ENCODE results near the gene RNF126. TPM values are rescaled to one million over a fixed set of nuclear protein-coding genes. Genes with fewer than 3 reads are reported as not detected.

RNF126 gene
- polyA plus RNA-seq, 1 donor from 2014 or later: 33.7 TPM

DNA sequence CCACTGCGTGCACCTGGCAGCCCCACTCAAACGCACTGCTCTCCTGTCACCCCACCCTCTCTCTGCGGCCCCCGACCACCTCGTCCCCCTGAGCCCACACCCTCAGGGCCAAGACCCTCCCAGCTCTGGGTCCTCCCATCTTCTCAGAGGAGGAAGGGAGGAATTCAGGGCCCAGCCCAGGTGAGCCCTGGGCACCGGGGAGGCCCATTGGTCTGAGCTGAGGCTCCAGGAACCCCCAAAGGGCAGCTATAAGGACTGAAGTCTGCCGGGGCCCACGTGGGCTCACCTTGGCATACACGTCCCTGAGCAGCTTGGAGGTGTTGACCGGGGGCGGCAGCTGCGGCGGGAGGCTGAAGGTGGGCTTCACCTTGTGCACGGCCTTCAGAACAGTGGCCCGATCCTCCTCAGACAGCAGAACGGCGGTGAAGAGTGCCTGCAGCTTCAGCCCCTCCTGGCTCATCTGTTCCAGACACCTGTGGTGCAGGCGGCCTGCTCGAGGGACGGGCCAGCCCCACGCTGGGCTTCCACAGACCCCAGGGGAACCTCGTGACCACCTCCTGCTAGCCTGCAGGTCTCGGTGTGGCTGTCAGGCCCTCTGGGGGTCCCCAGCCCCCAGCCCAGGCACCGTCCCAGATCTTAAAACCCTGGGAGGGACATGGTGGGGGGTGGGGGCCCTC lies 38.4 kb downstream of the RNF126 start:
- no peaks in the 10 kb centered on the region for H3K27me3 ChIP-seq (ENCODE audit: insufficient read depth, low read depth, low read length)
- H3K36me3 ChIP-seq (ENCODE audit: insufficient read depth, low read length): no peaks in the 10 kb centered on the region
- TF ChIP-seq POLR2AphosphoS5 (IDR thresholded peaks at IDR 0.05) (no peak), MXI1 (conservative IDR thresholded peaks at IDR 0.05; ENCODE audit: poor library complexity, severe bottlenecking) (no peak), SMC3 (conservative IDR thresholded peaks at IDR 0.05; ENCODE audit: poor library complexity) (no peak), EZH2 (IDR thresholded peaks at IDR 0.05; ENCODE audit: borderline replicate concordance, insufficient read depth, low read length, poor library complexity, severe bottlenecking) (no peak), TAF1 (IDR thresholded peaks at IDR 0.05; ENCODE audit: low read depth) (no peak), EP300 (conservative IDR thresholded peaks at IDR 0.05; ENCODE audit: poor library complexity, severe bottlenecking) (no peak), RAD21 (conservative IDR thresholded peaks at IDR 0.05) (no peak)
- TF ChIP-seq, protein P1, sequence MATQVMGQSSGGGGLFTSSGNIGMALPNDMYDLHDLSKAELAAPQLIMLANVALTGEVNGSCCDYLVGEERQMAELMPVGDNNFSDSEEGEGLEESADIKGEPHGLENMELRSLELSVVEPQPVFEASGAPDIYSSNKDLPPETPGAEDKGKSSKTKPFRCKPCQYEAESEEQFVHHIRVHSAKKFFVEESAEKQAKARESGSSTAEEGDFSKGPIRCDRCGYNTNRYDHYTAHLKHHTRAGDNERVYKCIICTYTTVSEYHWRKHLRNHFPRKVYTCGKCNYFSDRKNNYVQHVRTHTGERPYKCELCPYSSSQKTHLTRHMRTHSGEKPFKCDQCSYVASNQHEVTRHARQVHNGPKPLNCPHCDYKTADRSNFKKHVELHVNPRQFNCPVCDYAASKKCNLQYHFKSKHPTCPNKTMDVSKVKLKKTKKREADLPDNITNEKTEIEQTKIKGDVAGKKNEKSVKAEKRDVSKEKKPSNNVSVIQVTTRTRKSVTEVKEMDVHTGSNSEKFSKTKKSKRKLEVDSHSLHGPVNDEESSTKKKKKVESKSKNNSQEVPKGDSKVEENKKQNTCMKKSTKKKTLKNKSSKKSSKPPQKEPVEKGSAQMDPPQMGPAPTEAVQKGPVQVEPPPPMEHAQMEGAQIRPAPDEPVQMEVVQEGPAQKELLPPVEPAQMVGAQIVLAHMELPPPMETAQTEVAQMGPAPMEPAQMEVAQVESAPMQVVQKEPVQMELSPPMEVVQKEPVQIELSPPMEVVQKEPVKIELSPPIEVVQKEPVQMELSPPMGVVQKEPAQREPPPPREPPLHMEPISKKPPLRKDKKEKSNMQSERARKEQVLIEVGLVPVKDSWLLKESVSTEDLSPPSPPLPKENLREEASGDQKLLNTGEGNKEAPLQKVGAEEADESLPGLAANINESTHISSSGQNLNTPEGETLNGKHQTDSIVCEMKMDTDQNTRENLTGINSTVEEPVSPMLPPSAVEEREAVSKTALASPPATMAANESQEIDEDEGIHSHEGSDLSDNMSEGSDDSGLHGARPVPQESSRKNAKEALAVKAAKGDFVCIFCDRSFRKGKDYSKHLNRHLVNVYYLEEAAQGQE (IDR thresholded peaks at IDR 0.05; ENCODE audit: borderline replicate concordance): no peak
- TF ChIP-seq, protein P2, sequence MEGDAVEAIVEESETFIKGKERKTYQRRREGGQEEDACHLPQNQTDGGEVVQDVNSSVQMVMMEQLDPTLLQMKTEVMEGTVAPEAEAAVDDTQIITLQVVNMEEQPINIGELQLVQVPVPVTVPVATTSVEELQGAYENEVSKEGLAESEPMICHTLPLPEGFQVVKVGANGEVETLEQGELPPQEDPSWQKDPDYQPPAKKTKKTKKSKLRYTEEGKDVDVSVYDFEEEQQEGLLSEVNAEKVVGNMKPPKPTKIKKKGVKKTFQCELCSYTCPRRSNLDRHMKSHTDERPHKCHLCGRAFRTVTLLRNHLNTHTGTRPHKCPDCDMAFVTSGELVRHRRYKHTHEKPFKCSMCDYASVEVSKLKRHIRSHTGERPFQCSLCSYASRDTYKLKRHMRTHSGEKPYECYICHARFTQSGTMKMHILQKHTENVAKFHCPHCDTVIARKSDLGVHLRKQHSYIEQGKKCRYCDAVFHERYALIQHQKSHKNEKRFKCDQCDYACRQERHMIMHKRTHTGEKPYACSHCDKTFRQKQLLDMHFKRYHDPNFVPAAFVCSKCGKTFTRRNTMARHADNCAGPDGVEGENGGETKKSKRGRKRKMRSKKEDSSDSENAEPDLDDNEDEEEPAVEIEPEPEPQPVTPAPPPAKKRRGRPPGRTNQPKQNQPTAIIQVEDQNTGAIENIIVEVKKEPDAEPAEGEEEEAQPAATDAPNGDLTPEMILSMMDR (IDR thresholded peaks at IDR 0.05; ENCODE audit: poor library complexity, severe bottlenecking): no peak
- H3K4me2 ChIP-seq (ENCODE audit: low read length): no peak overlapping the region
- H3K9me3 ChIP-seq (ENCODE audit: low read length): no peaks in the 10 kb centered on the region
- no peak overlapping the region for H2AFZ ChIP-seq (ENCODE audit: low read depth, low read length)
- no peak overlapping the region for H3K4me3 ChIP-seq (ENCODE audit: low read length)
- no peaks in the 10 kb centered on the region for H3K79me2 ChIP-seq (replicated peaks; ENCODE audit: insufficient read depth, low read length)
- H3K27ac ChIP-seq (ENCODE audit: low read length): no peak overlapping the region
- no peaks in the 10 kb centered on the region for H4K20me1 ChIP-seq (ENCODE audit: insufficient read depth)
- H3K9ac ChIP-seq (ENCODE audit: low read length): no peak overlapping the region
- H3F3A ChIP-seq (ENCODE audit: insufficient read depth, low read length, poor library complexity, severe bottlenecking): no peaks in the 10 kb centered on the region
- no peaks in the 10 kb centered on the region for H3K9me2 ChIP-seq (ENCODE audit: insufficient read depth, low read length)

DNA sequence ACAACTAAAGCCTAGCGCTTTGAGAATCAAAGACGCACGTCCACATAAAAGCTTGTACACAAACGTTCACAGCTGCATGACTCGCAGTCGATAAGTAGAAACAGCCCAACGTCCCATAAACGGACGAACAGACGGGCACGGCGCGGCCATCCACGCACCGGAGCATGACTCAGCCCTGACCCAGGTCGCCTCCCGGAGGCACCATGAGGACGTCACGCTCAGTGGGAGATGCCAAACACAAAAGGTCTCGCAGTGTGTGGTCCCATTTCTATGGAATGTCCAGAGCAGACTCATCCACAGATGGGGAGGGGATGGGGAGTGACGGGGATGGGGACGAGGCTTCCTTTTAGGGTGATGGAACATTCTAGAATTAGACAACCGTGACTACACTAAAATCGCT lies 39.0 kb downstream of the RNF126 start:
- Histone ChIP-seq H3K79me2 (replicated peaks; ENCODE audit: insufficient read depth, low read length) (no peaks in the 10 kb centered on the region), H2AFZ (ENCODE audit: low read depth, low read length) (no peak overlapping the region), H4K20me1 (ENCODE audit: insufficient read depth) (no peaks in the 10 kb centered on the region), H3K4me3 (ENCODE audit: low read length) (no peak overlapping the region), H3K36me3 (ENCODE audit: insufficient read depth, low read length) (no peaks in the 10 kb centered on the region), H3F3A (ENCODE audit: insufficient read depth, low read length, poor library complexity, severe bottlenecking) (no peaks in the 10 kb centered on the region), H3K4me2 (ENCODE audit: low read length) (no peak overlapping the region), H3K9me3 (ENCODE audit: low read length) (no peaks in the 10 kb centered on the region), H3K27ac (ENCODE audit: low read length) (no peak overlapping the region), H3K9me2 (ENCODE audit: insufficient read depth, low read length) (no peaks in the 10 kb centered on the region), H3K9ac (ENCODE audit: low read length) (no peak overlapping the region), H3K27me3 (ENCODE audit: insufficient read depth, low read depth, low read length) (no peaks in the 10 kb centered on the region)
- TF ChIP-seq EP300 (conservative IDR thresholded peaks at IDR 0.05; ENCODE audit: poor library complexity, severe bottlenecking): no peak
- TF ChIP-seq, protein P1 (IDR thresholded peaks at IDR 0.05; ENCODE audit: borderline replicate concordance): no peak
- TF ChIP-seq, protein P2 (IDR thresholded peaks at IDR 0.05; ENCODE audit: poor library complexity, severe bottlenecking): no peak
- no peak for TF ChIP-seq RAD21 (conservative IDR thresholded peaks at IDR 0.05)
- TF ChIP-seq POLR2AphosphoS5 (IDR thresholded peaks at IDR 0.05): no peak
- no peak for TF ChIP-seq EZH2 (IDR thresholded peaks at IDR 0.05; ENCODE audit: borderline replicate concordance, insufficient read depth, low read length, poor library complexity, severe bottlenecking)
- TF ChIP-seq TAF1 (IDR thresholded peaks at IDR 0.05; ENCODE audit: low read depth): no peak
- TF ChIP-seq MXI1 (conservative IDR thresholded peaks at IDR 0.05; ENCODE audit: poor library complexity, severe bottlenecking): no peak
- no peak for TF ChIP-seq SMC3 (conservative IDR thresholded peaks at IDR 0.05; ENCODE audit: poor library complexity)

Measured in neural cell (in vitro differentiated cells).